ENCODE measurements around the gene HSPBAP1.

- no peak for TF ChIP-seq GATA2 (IDR thresholded peaks at IDR 0.05; ENCODE audit: low read depth, low read length)
- TF ChIP-seq GATA3 (IDR thresholded peaks at IDR 0.05; ENCODE audit: low read depth, low read length) = no peak
Measured at GRCh38 chr3:122767540-122768372, 25.9 kb downstream of the HSPBAP1 start.
